GM12801 (cell line): ENCODE measurements around the gene CAMK2A.

Experiments used
- CTCF ChIP-seq: IDR thresholded peaks from one replicate; pipeline ENCODE4 v1.5.1; 2011; ENCODE audit warnings: control low read depth; ENCODE audit not compliant: insufficient read length; ENCODE audit errors: extremely low read depth

Gene CAMK2A

GRCh38 chr5:150208187-150209098, 81.1 kb downstream of the CAMK2A start:
- no peak for TF ChIP-seq CTCF

- TF ChIP-seq CTCF: no peak
Observed at GRCh38 chr5:150206779-150207115, 82.8 kb downstream of the CAMK2A start.

GRCh38 chr5:150206098-150206778, 83.3 kb downstream of the CAMK2A start:
- no peak for TF ChIP-seq CTCF

GRCh38 chr5:150204590-150204960, 85.0 kb downstream of the CAMK2A start:
- no peak for TF ChIP-seq CTCF

- no peak for TF ChIP-seq CTCF
Observed at GRCh38 chr5:150203832-150204589, 85.6 kb downstream of the CAMK2A start.

- no peak for TF ChIP-seq CTCF
Observed at GRCh38 chr5:150202501-150202900, 87.1 kb downstream of the CAMK2A start.

- TF ChIP-seq CTCF: no peak
Observed at GRCh38 chr5:150197476-150197875, 92.1 kb downstream of the CAMK2A start.
